Thoracic aorta (tissue), 2 donors: ENCODE data around the gene COPS9. TPM values are rescaled to one million over a fixed set of nuclear protein-coding genes. Genes with fewer than 3 reads are reported as not detected.

Experiments
- ATAC-seq: fragments of 150-250 bp; one replicate; pipeline ENCODE4 v1.8.0; 2017; ENCODE audit warnings: low read depth; ENCODE audit not compliant: insufficient number of reproducible peaks, low FRiP score
- DNase-seq: peaks from one replicate; pipeline ENCODE4 v3.0.0-alpha.2; 2020; ENCODE audit warnings: low spot score
- H3K27ac ChIP-seq, 2 donors: fragments of 200-600 bp; sonication (generic); 1 replicate in 1 of 2; 2 replicates in 1 of 2; pipeline ENCODE4 v1.5.1; 2016; ENCODE audit warnings: mild to moderate bottlenecking in 2 of 2, moderate library complexity in 2 of 2
- H3K27me3 ChIP-seq: fragments of 200-600 bp; sonication (generic); replicated peaks from 2 replicates; pipeline ENCODE4 v1.6.0; 2016; ENCODE audit warnings: mild to moderate bottlenecking; ENCODE audit not compliant: insufficient read depth
- H3K36me3 ChIP-seq: fragments of 200-600 bp; sonication (generic); one replicate; pipeline ENCODE4 v1.5.1; 2016
- H3K4me1 ChIP-seq, 2 donors: fragments of 200-600 bp; sonication (generic); 1 replicate in 1 of 2; 2 replicates in 1 of 2; pipeline versions ENCODE4 v1.5.1 to v1.6.0; 2016; ENCODE audit warnings: low read depth in 2 of 2, mild to moderate bottlenecking in 1 of 2; ENCODE audit not compliant: control insufficient read depth in 1 of 2
- H3K4me3 ChIP-seq: fragments of 200-600 bp; sonication (generic); 2 replicates; pipeline ENCODE4 v1.5.1; 2016; ENCODE audit warnings: mild to moderate bottlenecking
- H3K9me3 ChIP-seq: fragments of 200-600 bp; sonication (generic); 2 replicates; pipeline ENCODE4 v1.5.1; 2016
- total RNA-seq, 2 donors: library from RNA; depleted of rRNA; stranded (reverse); fragments of >200 nt; gene quantifications; one replicate each; pipeline versions ENCODE4 v1.1.0 to v1.2.3, GENCODE V29; 2016
- TF ChIP-seq, protein P1 (sequence below): fragments of 200-600 bp; sonication (generic); IDR thresholded peaks from one replicate; pipeline ENCODE4 v1.5.1; 2019; ENCODE audit warnings: antibody characterized with exemption

Gene COPS9
- total RNA-seq, 2 donors from 2014 or later, result 101 to 115 TPM

DNA sequence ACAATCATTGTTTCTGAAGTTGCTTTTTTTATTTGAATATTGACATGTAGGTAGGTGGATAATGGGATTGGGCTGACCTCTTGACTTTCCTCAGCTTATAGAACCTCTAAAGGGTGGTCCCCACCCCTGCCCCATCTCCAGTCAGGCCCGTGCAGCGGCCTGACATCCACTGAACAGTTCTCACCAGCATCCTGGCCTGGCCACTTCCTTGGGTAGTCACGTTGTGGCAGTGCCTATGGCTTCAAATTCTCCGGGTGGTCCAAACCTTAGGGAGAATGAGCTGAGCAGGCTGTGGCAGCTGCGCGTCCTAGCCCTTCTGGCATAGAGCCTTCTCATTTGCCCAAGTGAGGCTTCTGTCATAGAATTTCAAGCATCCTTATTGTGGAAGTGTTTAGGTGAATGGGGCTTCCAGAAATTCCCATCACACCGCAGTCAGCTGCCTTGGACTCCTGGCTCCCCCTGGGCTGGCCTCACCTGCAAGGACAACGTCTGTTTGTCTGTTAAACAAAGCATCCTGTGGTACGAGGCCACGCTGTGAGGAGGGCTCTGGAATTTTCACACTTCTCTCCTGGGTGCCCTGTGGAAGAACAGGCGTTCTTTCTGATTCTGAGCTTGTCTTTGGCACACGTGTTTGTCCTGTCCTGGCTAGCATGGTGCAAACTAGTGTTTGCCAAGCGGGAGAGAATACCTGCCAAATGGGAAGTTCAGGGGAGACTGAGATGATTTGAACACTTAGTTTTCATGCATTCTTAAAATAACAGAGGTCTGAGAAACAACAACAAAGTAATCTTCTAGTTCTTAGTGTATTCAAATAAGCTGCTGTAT is 36.2 kb upstream of the COPS9 start:
- Histone ChIP-seq H3K27me3 (no peaks in the 10 kb centered on the region), H3K4me1 (no peaks in the 10 kb centered on the region), H3K4me3 (no peak overlapping the region), H3K36me3 (no peaks in the 10 kb centered on the region), H3K9me3 (no peaks in the 10 kb centered on the region), H3K27ac (no peak overlapping the region)
- TF ChIP-seq, protein P1, sequence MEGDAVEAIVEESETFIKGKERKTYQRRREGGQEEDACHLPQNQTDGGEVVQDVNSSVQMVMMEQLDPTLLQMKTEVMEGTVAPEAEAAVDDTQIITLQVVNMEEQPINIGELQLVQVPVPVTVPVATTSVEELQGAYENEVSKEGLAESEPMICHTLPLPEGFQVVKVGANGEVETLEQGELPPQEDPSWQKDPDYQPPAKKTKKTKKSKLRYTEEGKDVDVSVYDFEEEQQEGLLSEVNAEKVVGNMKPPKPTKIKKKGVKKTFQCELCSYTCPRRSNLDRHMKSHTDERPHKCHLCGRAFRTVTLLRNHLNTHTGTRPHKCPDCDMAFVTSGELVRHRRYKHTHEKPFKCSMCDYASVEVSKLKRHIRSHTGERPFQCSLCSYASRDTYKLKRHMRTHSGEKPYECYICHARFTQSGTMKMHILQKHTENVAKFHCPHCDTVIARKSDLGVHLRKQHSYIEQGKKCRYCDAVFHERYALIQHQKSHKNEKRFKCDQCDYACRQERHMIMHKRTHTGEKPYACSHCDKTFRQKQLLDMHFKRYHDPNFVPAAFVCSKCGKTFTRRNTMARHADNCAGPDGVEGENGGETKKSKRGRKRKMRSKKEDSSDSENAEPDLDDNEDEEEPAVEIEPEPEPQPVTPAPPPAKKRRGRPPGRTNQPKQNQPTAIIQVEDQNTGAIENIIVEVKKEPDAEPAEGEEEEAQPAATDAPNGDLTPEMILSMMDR, result no peak
- DNase-seq (no peak), ATAC-seq (no peak)

DNA sequence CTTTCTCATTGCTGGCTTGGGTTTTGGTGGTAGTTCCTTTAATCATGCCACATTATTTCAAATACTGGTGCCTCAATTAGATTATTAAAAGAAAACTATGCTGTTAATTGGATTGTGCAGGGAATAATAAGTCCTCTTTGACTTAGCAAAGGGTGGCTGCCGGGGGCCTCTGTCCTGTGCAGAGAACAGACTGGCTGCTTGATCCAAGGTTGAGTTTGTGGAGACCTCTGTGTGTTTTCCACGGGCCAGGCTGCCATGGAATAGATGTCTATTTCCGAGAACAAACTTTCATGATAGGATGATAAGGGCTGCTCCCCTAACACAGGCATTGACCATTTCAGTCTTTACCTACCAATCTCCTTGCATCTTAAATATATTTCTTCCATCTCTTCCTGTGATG is 34.8 kb upstream of the COPS9 start:
- no peaks in the 10 kb centered on the region for H3K36me3 ChIP-seq
- no peaks in the 10 kb centered on the region for H3K4me1 ChIP-seq
- no peak for ATAC-seq
- no peak overlapping the region for H3K4me3 ChIP-seq
- H3K9me3 ChIP-seq, result no peaks in the 10 kb centered on the region
- no peak overlapping the region for H3K27ac ChIP-seq
- TF ChIP-seq, protein P1, result no peak
- DNase-seq, result no peak
- no peaks in the 10 kb centered on the region for H3K27me3 ChIP-seq

DNA sequence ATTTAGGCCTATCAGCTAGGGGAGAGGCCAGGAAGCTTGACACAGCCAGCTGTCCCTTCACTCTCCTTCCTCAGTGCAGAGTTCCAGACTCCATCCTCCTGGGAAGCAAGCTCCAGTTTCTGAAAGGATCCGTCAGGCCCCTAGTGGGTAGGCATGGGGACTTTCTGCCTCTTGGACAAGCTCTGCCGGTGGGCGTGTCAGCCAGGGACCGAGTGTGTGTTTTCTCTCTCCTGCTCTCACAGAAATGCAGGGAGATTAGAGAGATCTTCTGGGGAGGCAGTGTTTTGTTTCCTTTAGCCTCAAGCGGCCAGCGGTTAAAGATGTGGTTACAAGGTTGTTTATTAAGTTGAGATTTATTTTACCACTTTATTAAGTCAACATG is 34.2 kb upstream of the COPS9 start:
- TF ChIP-seq, protein P1, result no peak
- no peak for DNase-seq
- no peaks in the 10 kb centered on the region for H3K27me3 ChIP-seq

DNA sequence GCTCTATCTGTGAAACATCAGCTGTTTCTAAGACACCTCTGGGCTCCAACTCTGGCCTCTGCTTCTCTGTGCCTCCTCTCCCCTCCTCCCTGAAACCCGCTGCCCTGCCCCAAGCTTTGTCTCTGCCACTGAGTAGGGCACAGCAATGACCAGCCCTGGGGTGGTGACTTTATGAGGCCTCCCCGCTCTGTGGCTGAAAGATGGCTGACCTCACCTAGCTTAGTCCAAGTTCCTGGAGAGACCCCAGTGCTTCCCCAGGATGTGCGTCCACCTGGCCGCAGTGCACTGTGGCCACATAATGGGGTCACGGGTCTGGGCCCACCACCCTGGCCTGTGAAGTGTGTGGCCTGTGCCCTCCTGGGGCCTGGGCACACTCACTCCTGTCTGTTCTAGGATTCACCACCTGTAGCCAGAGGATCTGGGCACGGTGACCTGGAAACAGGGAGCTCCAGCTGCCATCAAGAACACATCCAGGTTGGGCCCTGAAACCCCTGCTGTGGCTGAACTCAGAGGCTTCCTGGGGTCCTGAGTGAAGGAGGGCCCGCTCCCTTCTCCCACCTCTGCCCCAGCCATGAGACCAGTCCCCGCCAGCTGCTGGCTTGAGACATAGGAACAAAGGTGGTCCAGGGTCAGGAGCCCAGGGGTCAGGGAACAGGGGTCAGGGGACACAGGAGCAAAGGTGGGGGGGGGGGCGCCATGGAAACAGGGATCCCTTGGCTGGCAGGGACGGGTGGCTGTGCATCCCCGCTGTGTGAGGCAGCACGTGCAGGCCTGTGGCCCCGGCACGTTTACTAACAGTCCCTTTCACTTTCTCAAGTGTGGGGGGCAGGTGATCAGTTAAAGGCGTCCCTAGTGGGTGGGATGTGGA is 33.6 kb upstream of the COPS9 start:
- DNase-seq (no peak), ATAC-seq (no peak)
- Histone ChIP-seq H3K4me1 (no peaks in the 10 kb centered on the region), H3K36me3 (no peaks in the 10 kb centered on the region), H3K27ac (no peak overlapping the region), H3K4me3 (no peak overlapping the region), H3K9me3 (no peaks in the 10 kb centered on the region), H3K27me3 (no peaks in the 10 kb centered on the region)
- TF ChIP-seq, protein P1, result no peak

More for the DNA sequence above, 34.2 kb upstream of the COPS9 start:
- no peaks in the 10 kb centered on the region for H3K4me1 ChIP-seq
- H3K27ac ChIP-seq, result no peak overlapping the region
- H3K36me3 ChIP-seq, result no peaks in the 10 kb centered on the region
- H3K4me3 ChIP-seq, result no peak overlapping the region
- no peaks in the 10 kb centered on the region for H3K9me3 ChIP-seq
- ATAC-seq, result no peak
